ENCODE data around the gene NR4A2. TPM values are rescaled to one million over a fixed set of nuclear protein-coding genes. Genes with fewer than 3 reads are reported as not detected.
A peak's percentile ranks its signal among the peaks of the same experiment; 100 is the strongest.

NR4A2 gene
- polyA plus RNA-seq, 4 donors, result 1.3 to 5.7 (median 2.0) TPM

- WGBS, 3 donors, result 60 to 74% (median 65%) methylated on average over 7 of the region's 7 CpGs
- DNase-seq (peak; percentile 48 to 50), FAIRE-seq (no peak)
- Histone ChIP-seq H3K27ac (ENCODE audit: low read depth in 1 of 3, low read length in 2 of 3) (no peak overlapping the region), H3K36me3 (ENCODE audit: control insufficient read depth in 3 of 3, insufficient read depth in 2 of 3, low read depth in 1 of 3, low read length in 3 of 3) (no peaks in the 10 kb centered on the region), H3K27me3 (ENCODE audit: control insufficient read depth in 3 of 3, insufficient read depth in 3 of 3, low read length in 3 of 3) (no peaks in the 10 kb centered on the region), H3K4me3 (ENCODE audit: low read depth in 1 of 3, low read length in 3 of 3) (no peak overlapping the region), H3K4me1 (ENCODE audit: control insufficient read depth in 3 of 3, insufficient read depth in 2 of 3, low read depth in 1 of 3, low read length in 2 of 3) (peaks cover 0 to 12% (median 0%) of the 10 kb centered on the region in 3 donors), H3K9me3 (ENCODE audit: control insufficient read depth in 2 of 2, insufficient read depth in 1 of 2, low read depth in 1 of 2, low read length in 1 of 2) (no peaks in the 10 kb centered on the region)
These were observed 18.0 kb upstream of the NR4A2 start for GRCh38 chr2:156350374-156351142.

- H3K27ac ChIP-seq (ENCODE audit: low read depth in 1 of 3, low read length in 2 of 3), result no peak overlapping the region
- peaks cover 0 to 12% (median 0%) of the 10 kb centered on the region in 3 donors for H3K4me1 ChIP-seq (ENCODE audit: control insufficient read depth in 3 of 3, insufficient read depth in 2 of 3, low read depth in 1 of 3, low read length in 2 of 3)
- FAIRE-seq (no peak), DNase-seq (no peak)
- H3K4me3 ChIP-seq (ENCODE audit: low read depth in 1 of 3, low read length in 3 of 3), result no peak overlapping the region
- H3K27me3 ChIP-seq (ENCODE audit: control insufficient read depth in 3 of 3, insufficient read depth in 3 of 3, low read length in 3 of 3), result no peaks in the 10 kb centered on the region
- H3K9me3 ChIP-seq (ENCODE audit: control insufficient read depth in 2 of 2, insufficient read depth in 1 of 2, low read depth in 1 of 2, low read length in 1 of 2), result no peaks in the 10 kb centered on the region
- H3K36me3 ChIP-seq (ENCODE audit: control insufficient read depth in 3 of 3, insufficient read depth in 2 of 3, low read depth in 1 of 3, low read length in 3 of 3), result no peaks in the 10 kb centered on the region
These were observed 17.1 kb upstream of the NR4A2 start for GRCh38 chr2:156349605-156350004.

- DNase-seq (no peak), FAIRE-seq (peak; percentile 30)
- H3K27ac ChIP-seq (ENCODE audit: low read depth in 1 of 3, low read length in 2 of 3), result no peak overlapping the region
- H3K4me3 ChIP-seq (ENCODE audit: low read depth in 1 of 3, low read length in 3 of 3), result no peak overlapping the region
- H3K27me3 ChIP-seq (ENCODE audit: control insufficient read depth in 3 of 3, insufficient read depth in 3 of 3, low read length in 3 of 3), result no peaks in the 10 kb centered on the region
- H3K4me1 ChIP-seq (ENCODE audit: control insufficient read depth in 3 of 3, insufficient read depth in 2 of 3, low read depth in 1 of 3, low read length in 2 of 3), result peaks cover 0 to 12% (median 0%) of the 10 kb centered on the region in 3 donors
- H3K9me3 ChIP-seq (ENCODE audit: control insufficient read depth in 2 of 2, insufficient read depth in 1 of 2, low read depth in 1 of 2, low read length in 1 of 2), result no peaks in the 10 kb centered on the region
- H3K36me3 ChIP-seq (ENCODE audit: control insufficient read depth in 3 of 3, insufficient read depth in 2 of 3, low read depth in 1 of 3, low read length in 3 of 3), result no peaks in the 10 kb centered on the region
These were observed 16.6 kb upstream of the NR4A2 start for GRCh38 chr2:156349161-156349560.

GRCh38 chr2:156347431-156347830, 14.9 kb upstream of the NR4A2 start:
- Histone ChIP-seq H3K9me3 (ENCODE audit: control insufficient read depth in 2 of 2, insufficient read depth in 1 of 2, low read depth in 1 of 2, low read length in 1 of 2) (no peaks in the 10 kb centered on the region), H3K4me1 (ENCODE audit: control insufficient read depth in 3 of 3, insufficient read depth in 2 of 3, low read depth in 1 of 3, low read length in 2 of 3) (peaks cover 0 to 12% (median 0%) of the 10 kb centered on the region in 3 donors), H3K27ac (ENCODE audit: low read depth in 1 of 3, low read length in 2 of 3) (no peak overlapping the region), H3K36me3 (ENCODE audit: control insufficient read depth in 3 of 3, insufficient read depth in 2 of 3, low read depth in 1 of 3, low read length in 3 of 3) (no peaks in the 10 kb centered on the region), H3K4me3 (ENCODE audit: low read depth in 1 of 3, low read length in 3 of 3) (no peak overlapping the region), H3K27me3 (ENCODE audit: control insufficient read depth in 3 of 3, insufficient read depth in 3 of 3, low read length in 3 of 3) (no peaks in the 10 kb centered on the region)
- WGBS, 3 donors, result 28 to 59% (median 31%) methylated on average over 3 of the region's 3 CpGs
- DNase-seq (peak in 1 of 2 donors; percentile 70), FAIRE-seq (no peak)

GRCh38 chr2:156346731-156347130, 14.2 kb upstream of the NR4A2 start:
- Histone ChIP-seq H3K27me3 (ENCODE audit: control insufficient read depth in 3 of 3, insufficient read depth in 3 of 3, low read length in 3 of 3) (no peaks in the 10 kb centered on the region), H3K27ac (ENCODE audit: low read depth in 1 of 3, low read length in 2 of 3) (no peak overlapping the region), H3K36me3 (ENCODE audit: control insufficient read depth in 3 of 3, insufficient read depth in 2 of 3, low read depth in 1 of 3, low read length in 3 of 3) (no peaks in the 10 kb centered on the region), H3K4me3 (ENCODE audit: low read depth in 1 of 3, low read length in 3 of 3) (no peak overlapping the region), H3K9me3 (ENCODE audit: control insufficient read depth in 2 of 2, insufficient read depth in 1 of 2, low read depth in 1 of 2, low read length in 1 of 2) (no peaks in the 10 kb centered on the region), H3K4me1 (ENCODE audit: control insufficient read depth in 3 of 3, insufficient read depth in 2 of 3, low read depth in 1 of 3, low read length in 2 of 3) (peaks cover 0 to 12% (median 0%) of the 10 kb centered on the region in 3 donors)
- whole genome bisulfite sequencing, 3 donors, result 56 to 65% (median 59%) methylated on average over 4 of the region's 4 CpGs
- no peak for FAIRE-seq
- no peak for DNase-seq

- H3K27me3 ChIP-seq (ENCODE audit: control insufficient read depth in 3 of 3, insufficient read depth in 3 of 3, low read length in 3 of 3), result no peaks in the 10 kb centered on the region
- no peaks in the 10 kb centered on the region for H3K36me3 ChIP-seq (ENCODE audit: control insufficient read depth in 3 of 3, insufficient read depth in 2 of 3, low read depth in 1 of 3, low read length in 3 of 3)
- H3K4me3 ChIP-seq (ENCODE audit: low read depth in 1 of 3, low read length in 3 of 3), result no peak overlapping the region
- H3K27ac ChIP-seq (ENCODE audit: low read depth in 1 of 3, low read length in 2 of 3), result no peak overlapping the region
- DNase-seq (no peak), FAIRE-seq (no peak)
- H3K9me3 ChIP-seq (ENCODE audit: control insufficient read depth in 2 of 2, insufficient read depth in 1 of 2, low read depth in 1 of 2, low read length in 1 of 2), result no peaks in the 10 kb centered on the region
- peaks cover 0 to 17% (median 0%) of the 10 kb centered on the region in 3 donors for H3K4me1 ChIP-seq (ENCODE audit: control insufficient read depth in 3 of 3, insufficient read depth in 2 of 3, low read depth in 1 of 3, low read length in 2 of 3)
- WGBS, 3 donors, result 60 to 69% (median 63%) methylated on average over 3 of the region's 3 CpGs
These were observed 13.1 kb upstream of the NR4A2 start for GRCh38 chr2:156345582-156345981.

- Histone ChIP-seq H3K27me3 (ENCODE audit: control insufficient read depth in 3 of 3, insufficient read depth in 3 of 3, low read length in 3 of 3) (no peaks in the 10 kb centered on the region), H3K9me3 (ENCODE audit: control insufficient read depth in 2 of 2, insufficient read depth in 1 of 2, low read depth in 1 of 2, low read length in 1 of 2) (no peaks in the 10 kb centered on the region), H3K4me3 (ENCODE audit: low read depth in 1 of 3, low read length in 3 of 3) (no peak overlapping the region), H3K27ac (ENCODE audit: low read depth in 1 of 3, low read length in 2 of 3) (no peak overlapping the region), H3K4me1 (ENCODE audit: control insufficient read depth in 3 of 3, insufficient read depth in 2 of 3, low read depth in 1 of 3, low read length in 2 of 3) (peaks cover 0 to 19% (median 0%) of the 10 kb centered on the region in 3 donors), H3K36me3 (ENCODE audit: control insufficient read depth in 3 of 3, insufficient read depth in 2 of 3, low read depth in 1 of 3, low read length in 3 of 3) (no peaks in the 10 kb centered on the region)
- DNase-seq (no peak), FAIRE-seq (no peak)
- 56 to 65% (median 59%) methylated on average over 2 of the region's 2 CpGs for WGBS, 3 donors
These were observed 11.4 kb upstream of the NR4A2 start for GRCh38 chr2:156343940-156344301.

GRCh38 chr2:156343096-156343939, 10.8 kb upstream of the NR4A2 start:
- DNase-seq, result no peak

More at GRCh38 chr2:156343096-156343939, 10.8 kb upstream of the NR4A2 start:
- Histone ChIP-seq H3K27ac (ENCODE audit: low read depth in 1 of 3, low read length in 2 of 3) (peak overlapping the region; percentile 78 to 100 (median 100)), H3K4me3 (ENCODE audit: low read depth in 1 of 3, low read length in 3 of 3) (peak overlapping the region in 2 of 3 donors; percentile 48 to 74), H3K27me3 (ENCODE audit: control insufficient read depth in 3 of 3, insufficient read depth in 3 of 3, low read length in 3 of 3) (no peaks in the 10 kb centered on the region), H3K9me3 (ENCODE audit: control insufficient read depth in 2 of 2, insufficient read depth in 1 of 2, low read depth in 1 of 2, low read length in 1 of 2) (no peaks in the 10 kb centered on the region), H3K4me1 (ENCODE audit: control insufficient read depth in 3 of 3, insufficient read depth in 2 of 3, low read depth in 1 of 3, low read length in 2 of 3) (peaks cover 0 to 25% (median 4%) of the 10 kb centered on the region in 3 donors), H3K36me3 (ENCODE audit: control insufficient read depth in 3 of 3, insufficient read depth in 2 of 3, low read depth in 1 of 3, low read length in 3 of 3) (no peaks in the 10 kb centered on the region)
- no peak for FAIRE-seq
- WGBS, 3 donors, result 33 to 42% (median 37%) methylated on average over 6 of the region's 6 CpGs
